HL-60/S4 treated with phorbol 12-myristate 13-acetate at 8.2 ng/mL for 4 days and 3 days (cell line): ENCODE results near the gene ZNF516.

Source experiments
- in situ Hi-C: fragments of 300-500 bp; cut with MboI; formaldehyde crosslinking; loops from 2 replicates; pipeline ENCODE4 v1.15.0; 2022; ENCODE audit warnings: low sequenced_read_pairs

The ZNF516 gene

DNA sequence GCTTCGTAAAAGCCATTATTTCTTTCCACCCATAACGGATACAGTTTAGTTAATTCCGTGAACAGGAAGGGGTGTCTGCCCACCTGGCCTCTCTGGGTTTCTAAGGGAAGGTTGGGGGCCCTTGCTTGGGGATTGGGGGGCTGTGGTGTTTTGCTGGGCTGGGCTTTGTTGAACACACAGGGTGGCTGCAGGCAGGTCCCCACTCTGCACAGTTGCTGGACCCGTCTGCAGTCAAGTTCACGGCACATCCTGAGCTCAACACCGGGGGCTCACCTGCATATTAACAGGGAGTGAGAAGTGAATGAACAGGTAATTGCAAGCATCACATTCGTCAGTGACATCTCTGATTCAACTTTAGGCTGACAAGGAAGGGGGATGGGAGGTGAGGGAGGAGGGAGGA is 109.0 kb downstream of the ZNF516 start:
- in situ Hi-C loops = no loop called here

GRCh38 chr18:76385681-76385975 is 109.4 kb downstream of the ZNF516 start:
- in situ Hi-C loops = no loop called here

DNA sequence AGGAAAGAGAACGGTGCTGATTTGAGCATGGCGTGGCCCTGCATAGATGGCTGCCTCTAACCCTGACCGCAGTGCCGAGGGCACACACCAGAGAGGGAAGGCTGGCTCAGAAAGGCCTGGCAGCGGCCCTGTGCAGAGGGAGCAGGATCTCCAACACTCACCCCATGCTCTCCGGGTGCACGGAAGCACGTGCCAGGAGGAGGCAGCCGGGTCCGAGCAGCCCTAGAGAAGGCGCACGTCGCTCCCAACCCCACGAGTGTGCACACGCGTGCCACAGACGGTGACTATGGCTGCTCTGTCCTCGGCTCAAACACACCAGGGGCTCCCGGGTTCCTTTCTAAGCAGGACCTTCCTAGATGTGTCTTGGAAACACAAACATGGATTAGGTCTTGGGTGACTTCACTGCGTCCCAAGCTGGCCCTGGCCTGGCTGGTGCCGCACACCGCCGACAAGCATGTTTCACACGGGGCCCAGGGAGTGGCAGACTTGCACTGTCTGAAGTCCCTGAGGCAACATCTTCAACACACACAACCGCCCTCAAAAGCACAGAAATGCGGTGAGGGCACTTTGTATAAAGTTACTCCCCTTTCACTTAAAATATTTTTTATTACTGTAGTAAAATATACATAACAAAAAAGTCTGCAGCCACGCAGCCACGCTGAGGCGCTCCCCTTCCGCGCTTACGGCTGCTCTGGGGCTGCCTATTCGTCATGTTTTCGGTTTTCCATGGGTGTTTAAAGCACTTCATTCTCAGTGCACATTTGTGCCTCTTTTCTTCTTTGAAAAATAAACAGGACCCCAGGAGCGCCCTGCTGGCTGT is 110.0 kb downstream of the ZNF516 start:
- in situ Hi-C loops = no loop called here

- in situ Hi-C loops = no loop called here
These were observed 110.8 kb downstream of the ZNF516 start for GRCh38 chr18:76384114-76384790.

- in situ Hi-C loops = no loop called here
These were observed 111.4 kb downstream of the ZNF516 start for GRCh38 chr18:76383636-76384035.

DNA sequence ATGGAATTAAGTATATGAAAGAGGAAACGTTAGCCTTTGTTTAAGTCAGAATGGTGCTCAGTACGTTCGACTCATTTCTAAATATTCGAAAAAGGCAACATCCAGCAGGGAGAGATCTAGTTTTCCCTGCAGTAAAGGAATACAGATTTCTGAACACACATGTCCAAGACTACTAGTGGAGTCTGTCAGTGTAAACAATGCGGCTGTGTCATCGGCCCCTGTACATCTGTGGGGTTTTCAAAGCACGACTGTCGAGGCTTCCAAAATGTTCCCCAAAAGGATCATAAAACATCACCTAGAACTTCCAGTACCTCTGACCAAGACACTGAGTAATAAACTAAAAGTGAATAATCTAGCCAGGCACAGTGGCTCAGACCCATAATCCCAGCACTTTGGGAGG is 112.8 kb downstream of the ZNF516 start:
- in situ Hi-C loops = no loop called here

DNA sequence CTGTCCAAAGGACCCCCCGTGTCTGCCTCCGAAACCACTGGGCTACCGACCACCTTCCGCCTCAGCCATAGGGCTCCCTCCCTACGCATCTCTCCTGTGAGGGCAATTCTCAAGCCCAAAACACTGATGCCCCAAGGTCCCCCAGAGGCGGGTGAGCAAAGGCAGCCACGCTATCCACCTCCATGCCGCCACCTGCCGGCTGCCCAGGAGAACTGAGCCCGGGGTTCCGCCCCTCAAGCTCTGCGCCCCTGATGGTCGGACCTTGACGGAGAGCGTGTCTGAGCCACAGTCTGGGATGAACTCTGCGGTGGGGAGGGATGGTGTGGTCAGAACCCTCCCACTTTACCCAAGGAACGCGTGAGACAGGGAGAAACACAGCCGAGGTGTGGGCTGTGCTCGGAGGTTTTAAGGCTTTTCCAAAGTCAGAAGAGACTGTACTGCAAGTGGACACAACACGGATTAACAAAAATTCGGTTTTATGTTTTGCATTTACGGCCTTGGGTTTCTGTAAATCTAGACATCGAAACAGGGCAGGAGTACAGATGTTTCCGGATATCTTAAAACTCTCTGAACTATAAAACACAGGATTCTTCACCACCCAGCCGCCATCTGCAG is 114.1 kb downstream of the ZNF516 start:
- in situ Hi-C loops = no loop called here

DNA sequence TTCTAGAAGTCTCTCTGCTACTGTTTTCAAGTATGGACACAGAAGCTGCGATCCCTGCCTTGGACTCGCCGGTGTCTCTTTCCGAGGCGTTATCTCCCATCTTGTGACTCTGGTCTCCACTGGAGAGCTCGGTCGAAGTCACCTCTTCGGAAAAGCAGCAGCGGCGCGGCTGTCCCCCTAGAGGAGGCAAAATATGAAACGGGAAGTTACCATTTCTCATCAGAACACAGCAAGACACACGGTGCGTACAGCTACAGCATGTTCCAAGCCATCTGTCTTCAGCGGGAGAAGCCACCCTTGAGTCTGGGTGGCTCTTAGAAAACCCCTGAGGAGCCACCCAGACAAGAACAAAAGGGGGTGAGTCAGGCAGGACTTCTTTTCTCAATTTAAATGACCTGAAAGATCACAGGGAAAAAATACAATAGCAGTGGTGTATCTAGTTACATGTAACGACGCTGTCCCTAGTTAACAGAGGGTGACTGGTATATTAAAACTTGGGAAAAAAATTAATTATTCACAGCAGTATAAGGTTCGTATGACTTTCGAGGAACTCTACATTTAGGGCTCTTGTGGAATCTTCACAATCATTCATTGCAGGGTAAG is 114.8 kb downstream of the ZNF516 start:
- in situ Hi-C loops = no loop called here

DNA sequence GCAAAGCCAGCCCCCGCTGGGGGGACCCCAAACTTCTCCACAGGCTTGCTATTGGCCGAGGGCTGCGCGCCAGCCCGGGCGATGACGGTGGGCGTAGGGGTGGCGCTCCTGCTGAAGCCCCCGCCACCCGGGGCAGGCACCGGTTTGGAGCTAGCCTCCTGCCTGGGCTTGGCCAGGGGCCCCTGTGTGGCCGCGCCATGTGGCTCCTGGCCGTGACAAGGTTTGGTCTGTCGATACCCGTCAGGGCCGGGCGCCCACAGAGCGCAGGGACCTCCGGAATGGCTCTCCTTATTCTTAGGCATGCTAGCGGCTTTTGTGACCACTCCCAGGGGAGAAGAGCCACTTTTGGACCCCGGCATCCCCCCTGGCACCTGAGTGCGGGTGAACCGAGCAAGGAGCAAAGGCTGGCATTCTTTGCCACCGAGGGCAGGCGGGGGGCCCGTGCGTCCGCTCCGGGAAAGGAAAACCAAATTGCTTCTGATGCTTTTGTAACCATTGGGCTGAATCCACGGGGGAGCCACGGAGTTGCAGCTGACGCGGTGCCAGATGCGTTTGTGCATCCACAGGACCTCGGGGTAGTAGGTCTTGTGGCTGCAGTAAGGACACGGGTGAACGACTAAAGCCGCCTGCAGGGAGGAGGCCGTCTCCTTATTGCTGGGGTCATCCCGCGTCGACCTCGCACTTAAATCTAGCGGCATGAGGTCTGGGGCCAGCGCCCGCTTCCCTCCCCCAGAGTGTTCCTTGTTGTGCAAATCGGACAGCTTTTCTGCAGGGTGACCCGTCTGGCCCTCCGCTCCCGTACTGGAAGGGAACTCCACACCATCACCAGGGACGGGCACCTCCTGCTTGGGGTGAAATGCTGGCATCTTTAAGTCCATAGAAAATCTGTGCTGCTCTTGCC is 115.6 kb downstream of the ZNF516 start:
- in situ Hi-C loops = no loop called here

DNA sequence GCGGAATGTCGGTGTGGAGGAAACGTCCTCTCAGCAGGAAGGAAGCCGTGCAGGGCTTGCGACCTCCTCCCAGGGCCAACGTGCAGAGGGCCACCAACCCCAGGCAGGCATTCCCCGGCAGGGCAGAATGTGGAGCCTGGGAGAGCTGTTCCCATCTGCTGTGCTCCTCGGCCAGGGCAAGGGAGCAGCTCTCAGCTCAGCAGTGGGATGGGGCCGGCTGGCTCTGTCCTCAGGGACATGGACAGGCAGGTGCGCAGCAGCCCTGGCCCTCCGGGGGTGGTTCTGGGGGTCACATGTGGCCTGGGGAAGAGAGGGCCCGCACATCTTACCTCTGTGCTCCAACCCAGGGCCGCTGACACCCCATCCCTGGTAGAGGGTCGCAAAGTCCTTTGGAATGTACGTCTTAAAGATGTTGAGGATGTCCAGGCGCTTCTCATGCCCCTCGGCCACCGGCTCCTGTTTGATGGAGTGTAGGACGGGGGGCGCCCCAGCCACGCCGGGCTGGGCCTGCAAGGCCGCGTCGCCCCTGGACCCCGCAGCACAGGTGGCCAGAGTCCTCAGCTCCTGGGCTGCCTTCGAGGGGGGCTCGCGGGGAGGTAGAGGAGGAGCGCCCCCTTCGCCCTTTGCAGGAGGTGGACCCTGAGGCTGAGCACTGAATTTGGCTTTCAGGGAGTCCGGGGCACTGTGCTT is 116.4 kb downstream of the ZNF516 start:
- in situ Hi-C loops = no loop called here

GRCh38 chr18:76377359-76377756 is 117.7 kb downstream of the ZNF516 start:
- in situ Hi-C loops = no loop called here

DNA sequence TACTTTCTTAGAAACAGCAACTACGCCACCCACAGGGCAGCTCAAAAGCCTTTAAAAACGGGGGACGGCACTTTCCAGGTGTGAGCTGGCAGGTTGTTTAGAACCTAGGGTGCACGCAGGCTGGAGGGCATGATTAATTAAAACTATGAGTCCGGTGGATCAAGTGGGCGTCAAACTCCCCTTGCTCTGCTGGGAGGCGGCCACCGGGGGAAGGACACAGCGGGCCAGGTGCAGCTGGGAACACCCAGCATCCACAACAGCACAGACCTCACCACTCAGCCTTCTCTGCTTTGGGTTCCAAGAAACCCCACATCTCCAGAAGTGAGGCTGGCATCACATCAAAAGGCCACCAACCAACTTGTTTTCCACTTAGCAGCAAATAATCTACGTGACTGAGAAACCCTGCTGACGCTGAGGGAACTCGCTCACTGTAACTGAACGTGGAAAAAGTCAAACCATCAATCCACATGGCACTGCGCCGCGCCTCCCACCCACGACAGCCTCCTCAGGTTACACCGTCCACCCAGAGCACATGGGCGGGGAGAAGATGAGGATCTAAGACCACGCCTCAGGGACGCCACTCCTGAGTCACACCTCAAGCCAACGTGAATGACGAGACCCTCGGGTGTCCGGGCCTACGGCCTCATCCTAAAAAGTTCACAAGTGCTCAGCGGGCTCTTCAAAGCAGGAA is 118.2 kb downstream of the ZNF516 start:
- in situ Hi-C loops = no loop called here

- in situ Hi-C loops = no loop called here
These were observed 118.8 kb downstream of the ZNF516 start for GRCh38 chr18:76376225-76376624.

DNA sequence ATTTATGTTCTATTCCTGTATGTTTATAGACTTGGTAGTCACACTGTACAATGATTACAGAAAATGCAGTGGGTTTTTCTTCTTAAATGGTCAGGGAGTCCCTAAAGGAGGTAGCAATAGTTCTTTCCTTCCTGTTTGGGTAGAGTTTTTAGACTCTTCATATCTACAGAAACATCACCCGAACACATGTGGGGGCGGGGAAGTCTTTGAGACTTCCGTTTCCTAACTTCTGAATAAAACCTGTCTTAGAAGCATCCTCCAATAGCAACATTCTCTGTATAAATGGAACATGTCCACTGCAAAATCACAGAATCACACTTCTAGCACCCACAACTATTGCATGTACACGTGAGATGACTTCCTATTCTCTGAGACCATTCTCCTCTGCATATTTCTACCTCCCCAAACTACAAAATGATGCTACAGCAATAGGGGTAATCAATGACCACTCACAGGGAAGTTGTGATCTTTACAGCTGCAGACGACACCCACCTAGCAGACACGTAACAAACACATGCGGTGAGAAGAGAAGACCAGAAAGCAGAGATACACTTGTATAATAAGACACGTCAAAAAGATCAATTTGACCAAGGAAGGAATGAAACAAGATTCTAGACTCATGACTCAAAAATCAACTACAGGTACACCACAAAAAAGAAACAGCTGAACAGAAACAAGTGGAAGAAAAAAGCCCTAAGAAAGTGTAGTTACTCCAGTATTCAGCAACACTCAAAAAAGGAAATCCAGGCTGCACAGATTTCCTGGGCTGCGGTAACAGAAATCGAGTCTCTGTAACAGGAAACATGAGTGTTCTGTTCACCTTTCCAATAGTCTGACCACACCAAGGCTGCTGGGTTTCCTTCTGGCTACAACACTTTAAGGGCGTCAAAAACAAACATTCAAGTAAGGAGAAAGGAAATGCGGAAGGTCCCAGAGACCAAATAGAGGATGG is 120.4 kb downstream of the ZNF516 start:
- in situ Hi-C loops = no loop called here

GRCh38 chr18:76373297-76373696 is 121.7 kb downstream of the ZNF516 start:
- in situ Hi-C loops = no loop called here

- in situ Hi-C loops = no loop called here
These were observed 123.5 kb downstream of the ZNF516 start for GRCh38 chr18:76371301-76372203.

GRCh38 chr18:76370686-76371085 is 124.4 kb downstream of the ZNF516 start:
- in situ Hi-C loops = no loop called here
